Left lobe of liver (tissue), 2 donors: ENCODE results near the gene CFAP251. TPM values are rescaled to one million over a fixed set of nuclear protein-coding genes. Genes with fewer than 3 reads are reported as not detected.
"Not testable (repeated sequence)": the region's sequence is repeated elsewhere in the genome, so short reads cannot be mapped to it uniquely, and the experiment has no call there.

Source experiments
- ATAC-seq: fragments of 200-7000 bp; cut with Tn5 transposase; one replicate; pipeline ENCODE4 v1.9.1; 2020; ENCODE audit warnings: mild to moderate bottlenecking, moderate library complexity
- DNase-seq: peaks from one replicate; pipeline ENCODE4 v3.0.0-alpha.2; 2020; ENCODE audit warnings: low spot score
- total RNA-seq: library from RNA; stranded (reverse); gene quantifications from one replicate; pipeline ENCODE4 v1.2.1, GENCODE V29; 2021
- donor health status: DM: no; HTN: no; CAD: no; lungs with moderate emphysema.
- donor health status: DM: no; HTN: yes; CAD: no.

Gene CFAP251
- total RNA-seq, 1 donor from 2014 or later = 2.2 TPM

- no peak for ATAC-seq
These were observed 18.8 kb upstream of the CFAP251 start for GRCh38 chr12:121899590-121899989.

GRCh38 chr12:121903202-121903601 lies 15.2 kb upstream of the CFAP251 start:
- DNase-seq (no peak), ATAC-seq (peak; percentile 36)

More at GRCh38 chr12:121899590-121899989, 18.8 kb upstream of the CFAP251 start:
- no peak for DNase-seq

GRCh38 chr12:121905746-121906145 lies 12.6 kb upstream of the CFAP251 start:
- DNase-seq (no peak), ATAC-seq (no peak)

- DNase-seq (no peak), ATAC-seq (no peak)
These were observed 9.7 kb upstream of the CFAP251 start for GRCh38 chr12:121908702-121909101.

- ATAC-seq (no peak), DNase-seq (no peak)
These were observed 6.4 kb upstream of the CFAP251 start for GRCh38 chr12:121911824-121912585.

- ATAC-seq (no peak), DNase-seq (no peak)
These were observed 2.5 kb upstream of the CFAP251 start for GRCh38 chr12:121915841-121916321.

GRCh38 chr12:121916719-121917118 lies 1.7 kb upstream of the CFAP251 start:
- no peak for ATAC-seq
- DNase-seq = no peak

- no peak for DNase-seq
- ATAC-seq = no peak
These were observed 267 bp downstream of the CFAP251 start for GRCh38 chr12:121918679-121919038.

- DNase-seq = no peak
- no peak for ATAC-seq
These were observed 2.7 kb downstream of the CFAP251 start for GRCh38 chr12:121921066-121921465.

GRCh38 chr12:121925358-121925695 lies 6.9 kb downstream of the CFAP251 start:
- no peak for ATAC-seq
- no peak for DNase-seq

GRCh38 chr12:121926874-121927706 lies 8.7 kb downstream of the CFAP251 start:
- no peak for DNase-seq
- ATAC-seq = no peak

GRCh38 chr12:121927813-121928212 lies 9.4 kb downstream of the CFAP251 start:
- DNase-seq = no peak

GRCh38 chr12:121929545-121929944 lies 11.2 kb downstream of the CFAP251 start:
- ATAC-seq, DNase-seq: not testable (repeated sequence)

More at GRCh38 chr12:121927813-121928212, 9.4 kb downstream of the CFAP251 start:
- no peak for ATAC-seq

- DNase-seq (no peak), ATAC-seq (no peak)
These were observed 12.5 kb downstream of the CFAP251 start for GRCh38 chr12:121930862-121931261.

- DNase-seq (no peak), ATAC-seq (no peak)
These were observed 13.8 kb downstream of the CFAP251 start for GRCh38 chr12:121932176-121932536.

- ATAC-seq (no peak), DNase-seq (no peak)
These were observed 14.6 kb downstream of the CFAP251 start for GRCh38 chr12:121932914-121933521.

GRCh38 chr12:121933522-121934308 lies 15.3 kb downstream of the CFAP251 start:
- DNase-seq (no peak), ATAC-seq (no peak)

GRCh38 chr12:121934309-121934664 lies 15.9 kb downstream of the CFAP251 start:
- ATAC-seq = no peak

GRCh38 chr12:121937654-121938053 lies 19.3 kb downstream of the CFAP251 start:
- ATAC-seq (no peak), DNase-seq (no peak)

More at GRCh38 chr12:121934309-121934664, 15.9 kb downstream of the CFAP251 start:
- DNase-seq = no peak

- ATAC-seq (no peak), DNase-seq (no peak)
These were observed 20.8 kb downstream of the CFAP251 start for GRCh38 chr12:121939186-121939585.
